Limb (tissue), 2 donors: ENCODE measurements around the gene ILDR1.
"Not testable (repeated sequence)": the region's sequence is repeated elsewhere in the genome, so short reads cannot be mapped to it uniquely, and the experiment has no call there.

Experiments
- DNase-seq, 2 donors: peaks; one replicate each; pipeline ENCODE4 v3.0.0-alpha.2; 2016; ENCODE audit errors: extremely low spot score in 2 of 2

Gene ILDR1

GRCh38 chr3:121948641-121949040 is 73.4 kb downstream of the ILDR1 start:
- no peak for DNase-seq

- DNase-seq: no peak
Measured at GRCh38 chr3:121943431-121943830, 78.6 kb downstream of the ILDR1 start.

DNA sequence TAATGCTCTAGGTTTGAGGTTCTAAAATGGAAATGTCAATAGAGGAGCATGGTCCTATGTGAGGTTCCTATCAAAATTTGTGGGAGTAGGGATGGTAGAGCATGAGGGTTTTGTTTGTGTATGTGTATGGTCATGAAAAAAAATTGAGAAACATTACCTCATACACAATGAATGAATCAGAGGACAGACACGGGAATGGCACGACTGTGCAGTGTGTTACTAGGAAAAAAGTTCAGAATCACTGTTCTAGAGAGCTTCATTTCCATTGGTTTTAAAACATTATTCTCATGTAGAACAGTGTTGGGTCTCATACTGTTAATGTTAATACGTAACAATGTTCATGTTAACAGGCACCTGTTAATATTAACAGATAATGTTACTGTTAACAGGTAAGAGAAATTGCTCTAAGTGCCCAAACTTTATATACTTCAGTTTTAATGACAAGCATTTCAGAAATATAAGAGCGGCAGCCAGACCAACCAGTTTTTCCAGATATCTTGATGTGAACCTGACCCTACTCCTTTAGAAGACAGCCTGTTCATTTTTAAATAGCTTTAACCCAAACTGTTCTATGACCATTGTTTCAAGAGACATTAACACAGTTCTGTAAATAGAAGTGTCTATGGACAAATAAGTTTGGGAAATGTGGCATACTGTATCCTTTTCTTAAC is 79.8 kb downstream of the ILDR1 start:
- no peak for DNase-seq

DNA sequence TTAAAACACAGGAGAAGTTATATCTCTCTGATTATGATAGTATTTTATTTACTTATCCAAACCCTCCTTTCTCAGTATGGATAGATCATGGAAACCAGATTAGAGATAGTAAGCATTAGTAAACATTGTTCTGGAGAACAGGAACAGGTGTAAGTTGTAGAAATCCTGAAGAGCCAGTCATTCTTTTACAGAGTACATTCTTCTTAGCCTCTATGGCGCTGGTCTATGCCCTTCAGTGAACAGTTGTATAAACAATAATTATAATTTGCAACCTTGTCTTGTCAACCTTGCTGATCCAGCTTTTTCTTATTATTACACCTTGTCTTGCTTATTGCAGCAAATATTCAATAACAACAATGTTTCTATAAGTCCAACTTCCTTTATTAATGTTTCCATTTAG is 80.5 kb downstream of the ILDR1 start:
- no peak for DNase-seq

GRCh38 chr3:121938141-121938855 is 83.7 kb downstream of the ILDR1 start:
- DNase-seq: not testable (repeated sequence)
